NB4 (cell line): ENCODE results near the gene MCM5.

Source experiments
- MAX ChIP-seq: IDR thresholded peaks from 2 replicates; pipeline ENCODE4 v1.6.1; 2011; ENCODE audit warnings: low read depth, low read length
- POLR2A ChIP-seq: IDR thresholded peaks from 2 replicates; pipeline ENCODE4 v1.6.1; 2011; ENCODE audit warnings: mild to moderate bottlenecking; ENCODE audit not compliant: insufficient read length; ENCODE audit errors: extremely low read depth
- TF ChIP-seq, protein P1 (sequence below): IDR thresholded peaks from one replicate; pipeline ENCODE4 v1.5.1; 2012; ENCODE audit warnings: low read depth, low read length

- TF ChIP-seq POLR2A (no peak), MAX (no peak)
- TF ChIP-seq, protein P1, sequence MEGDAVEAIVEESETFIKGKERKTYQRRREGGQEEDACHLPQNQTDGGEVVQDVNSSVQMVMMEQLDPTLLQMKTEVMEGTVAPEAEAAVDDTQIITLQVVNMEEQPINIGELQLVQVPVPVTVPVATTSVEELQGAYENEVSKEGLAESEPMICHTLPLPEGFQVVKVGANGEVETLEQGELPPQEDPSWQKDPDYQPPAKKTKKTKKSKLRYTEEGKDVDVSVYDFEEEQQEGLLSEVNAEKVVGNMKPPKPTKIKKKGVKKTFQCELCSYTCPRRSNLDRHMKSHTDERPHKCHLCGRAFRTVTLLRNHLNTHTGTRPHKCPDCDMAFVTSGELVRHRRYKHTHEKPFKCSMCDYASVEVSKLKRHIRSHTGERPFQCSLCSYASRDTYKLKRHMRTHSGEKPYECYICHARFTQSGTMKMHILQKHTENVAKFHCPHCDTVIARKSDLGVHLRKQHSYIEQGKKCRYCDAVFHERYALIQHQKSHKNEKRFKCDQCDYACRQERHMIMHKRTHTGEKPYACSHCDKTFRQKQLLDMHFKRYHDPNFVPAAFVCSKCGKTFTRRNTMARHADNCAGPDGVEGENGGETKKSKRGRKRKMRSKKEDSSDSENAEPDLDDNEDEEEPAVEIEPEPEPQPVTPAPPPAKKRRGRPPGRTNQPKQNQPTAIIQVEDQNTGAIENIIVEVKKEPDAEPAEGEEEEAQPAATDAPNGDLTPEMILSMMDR: no peak
Observed at GRCh38 chr22:35417606-35418005, 17.7 kb downstream of the MCM5 start.
